ENCODE measurements around the gene SCG5. TPM values are rescaled to one million over a fixed set of nuclear protein-coding genes. Genes with fewer than 3 reads are reported as not detected.
A peak's percentile ranks its signal among the peaks of the same experiment; 100 is the strongest.

Gene SCG5
- total and polyA plus RNA-seq, 2 of the 13 experiments (the other 11 are each of a cell fraction or from before 2014, with no cell fraction given) = 2.3 to 3.5 TPM

DNA sequence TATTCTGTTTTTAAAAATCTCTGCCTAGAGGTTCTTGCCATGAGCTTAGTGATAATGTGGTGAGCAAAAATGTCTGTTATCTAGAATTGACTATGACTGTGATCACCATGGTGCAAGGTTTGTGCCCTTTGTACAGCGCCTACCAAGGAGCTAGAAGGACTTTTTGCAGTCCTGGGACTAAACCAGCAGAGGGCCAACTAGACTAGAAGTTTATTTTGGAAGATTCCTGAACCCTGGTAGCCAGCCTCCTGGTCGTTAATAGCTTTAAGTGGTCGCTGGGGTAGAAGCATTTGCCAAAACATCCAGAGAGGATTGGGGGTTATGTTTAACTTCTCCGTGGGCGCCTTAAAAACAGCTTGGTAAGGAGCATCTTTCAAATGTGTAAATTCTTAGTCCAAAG lies 7.8 kb downstream of the SCG5 start:
- peak; percentile 77 for FAIRE-seq
- Histone ChIP-seq H3K79me2 (ENCODE audit: insufficient read depth, low read length) (no peaks in the 10 kb centered on the region), H3K36me3 (replicated peaks in 1 of 2; ENCODE audit: control insufficient read depth in 1 of 2, insufficient read depth in 2 of 2, low read length in 2 of 2) (no peaks in the 10 kb centered on the region), H3K9me3 (ENCODE audit: low read length) (no peaks in the 10 kb centered on the region), H4K20me1 (ENCODE audit: insufficient read depth, low read length) (no peaks in the 10 kb centered on the region), H3K4me3 (replicated peaks in 1 of 3; ENCODE audit: insufficient read depth in 1 of 3, low read depth in 2 of 3, low read length in 3 of 3) (no peak overlapping the region), H3K4me1 (ENCODE audit: insufficient read depth, low read length) (peaks cover 9% of the 10 kb centered on the region), H3K9ac (ENCODE audit: insufficient read depth, low read depth, low read length) (no peak overlapping the region), H3K27me3 (ENCODE audit: control insufficient read depth in 1 of 2, insufficient read depth in 2 of 2, low read length in 2 of 2) (no peaks in the 10 kb centered on the region; a peak in 1 of 5 replicates), H3K4me2 (ENCODE audit: low read depth, low read length) (no peak overlapping the region), H3K27ac (ENCODE audit: extremely low read length, insufficient read depth, low read length) (no peak overlapping the region), H2AFZ (ENCODE audit: low read length) (no peak overlapping the region)
- in situ Hi-C loops (cut with HindIII; ENCODE audit: extremely low pct_ligation_motif_present, low pct_unique_long_range_greater_than_20kb) (no loop called here), intact Hi-C loops (cut with micrococcal nuclease; ENCODE audit: unreplicated experiment) (loop anchor here (1.0 to 5.0 kb wide), 3 partner anchors 287 to 483 kb away; no protein-coding TSS in a partner anchor)
- DNase-seq (ENCODE audit: low spot score) = peak; percentile 63
- TF ChIP-seq ZNF264 (CRISPR knock-in tag; IDR thresholded peaks at IDR 0.05) (peak; percentile 97), SMC3 (IDR thresholded peaks at IDR 0.05; ENCODE audit: low read length) (0 out of 2 replicates have a peak, but pooled peaks have one; percentile 10), STAG1 (CRISPR knock-in tag; IDR thresholded peaks at IDR 0.05) (peak; percentile 46), ZFP1 (CRISPR knock-in tag; IDR thresholded peaks at IDR 0.05) (no peak), ZFX (CRISPR knock-in tag; IDR thresholded peaks at IDR 0.05; ENCODE audit: low read depth) (no peak), TGIF2 (CRISPR knock-in tag; IDR thresholded peaks at IDR 0.05) (no peak), HNF4A (CRISPR knock-in tag; IDR thresholded peaks at IDR 0.05) (peak; percentile 65)
- TF ChIP-seq, protein P1, sequence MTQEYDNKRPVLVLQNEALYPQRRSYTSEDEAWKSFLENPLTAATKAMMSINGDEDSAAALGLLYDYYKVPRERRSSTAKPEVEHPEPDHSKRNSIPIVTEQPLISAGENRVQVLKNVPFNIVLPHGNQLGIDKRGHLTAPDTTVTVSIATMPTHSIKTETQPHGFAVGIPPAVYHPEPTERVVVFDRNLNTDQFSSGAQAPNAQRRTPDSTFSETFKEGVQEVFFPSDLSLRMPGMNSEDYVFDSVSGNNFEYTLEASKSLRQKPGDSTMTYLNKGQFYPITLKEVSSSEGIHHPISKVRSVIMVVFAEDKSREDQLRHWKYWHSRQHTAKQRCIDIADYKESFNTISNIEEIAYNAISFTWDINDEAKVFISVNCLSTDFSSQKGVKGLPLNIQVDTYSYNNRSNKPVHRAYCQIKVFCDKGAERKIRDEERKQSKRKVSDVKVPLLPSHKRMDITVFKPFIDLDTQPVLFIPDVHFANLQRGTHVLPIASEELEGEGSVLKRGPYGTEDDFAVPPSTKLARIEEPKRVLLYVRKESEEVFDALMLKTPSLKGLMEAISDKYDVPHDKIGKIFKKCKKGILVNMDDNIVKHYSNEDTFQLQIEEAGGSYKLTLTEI (CRISPR knock-in tag; conservative IDR thresholded peaks at IDR 0.05) = no peak
- TF ChIP-seq, protein P2, sequence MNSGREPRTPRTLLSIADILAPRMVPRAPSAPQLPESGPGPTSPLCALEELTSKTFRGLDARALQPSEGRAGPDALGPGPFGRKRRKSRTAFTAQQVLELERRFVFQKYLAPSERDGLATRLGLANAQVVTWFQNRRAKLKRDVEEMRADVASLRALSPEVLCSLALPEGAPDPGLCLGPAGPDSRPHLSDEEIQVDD (CRISPR knock-in tag; IDR thresholded peaks at IDR 0.05; ENCODE audit: borderline replicate concordance) = no peak
- TF ChIP-seq, protein P3, sequence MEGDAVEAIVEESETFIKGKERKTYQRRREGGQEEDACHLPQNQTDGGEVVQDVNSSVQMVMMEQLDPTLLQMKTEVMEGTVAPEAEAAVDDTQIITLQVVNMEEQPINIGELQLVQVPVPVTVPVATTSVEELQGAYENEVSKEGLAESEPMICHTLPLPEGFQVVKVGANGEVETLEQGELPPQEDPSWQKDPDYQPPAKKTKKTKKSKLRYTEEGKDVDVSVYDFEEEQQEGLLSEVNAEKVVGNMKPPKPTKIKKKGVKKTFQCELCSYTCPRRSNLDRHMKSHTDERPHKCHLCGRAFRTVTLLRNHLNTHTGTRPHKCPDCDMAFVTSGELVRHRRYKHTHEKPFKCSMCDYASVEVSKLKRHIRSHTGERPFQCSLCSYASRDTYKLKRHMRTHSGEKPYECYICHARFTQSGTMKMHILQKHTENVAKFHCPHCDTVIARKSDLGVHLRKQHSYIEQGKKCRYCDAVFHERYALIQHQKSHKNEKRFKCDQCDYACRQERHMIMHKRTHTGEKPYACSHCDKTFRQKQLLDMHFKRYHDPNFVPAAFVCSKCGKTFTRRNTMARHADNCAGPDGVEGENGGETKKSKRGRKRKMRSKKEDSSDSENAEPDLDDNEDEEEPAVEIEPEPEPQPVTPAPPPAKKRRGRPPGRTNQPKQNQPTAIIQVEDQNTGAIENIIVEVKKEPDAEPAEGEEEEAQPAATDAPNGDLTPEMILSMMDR (CRISPR knock-in tag; IDR thresholded peaks at IDR 0.05) = peak; percentile 53
- POLR2A ChIA-PET = no interaction called here
- CTCF ChIA-PET (ENCODE audit: low intra/inter-chr PET ratio, low total read pairs) = interaction anchor here (1.8 kb wide), 1 partner anchor 346 kb away, joined by 5 read pairs; no protein-coding TSS in a partner anchor
- BruUV-seq (replicated peaks) = no TSS peak
- WGBS (ENCODE audit: low lambda C conversion rate) = 32% methylated on average over 5 of the region's 5 CpGs
- peak; percentile 90 for ATAC-seq
